GM19372 (cell line): ENCODE results near the gene TIMM13.
A peak's percentile ranks its signal among the peaks of the same experiment; 100 is the strongest.

ENCODE experiments used
- ATAC-seq: cut with Tn5 transposase; IDR thresholded peaks from one replicate; pipeline ENCODE4 v1.9.1; 2021; ENCODE audit warnings: mild to moderate bottlenecking, low read depth, moderate library complexity; ENCODE audit not compliant: unreplicated experiment

TIMM13 gene

DNA sequence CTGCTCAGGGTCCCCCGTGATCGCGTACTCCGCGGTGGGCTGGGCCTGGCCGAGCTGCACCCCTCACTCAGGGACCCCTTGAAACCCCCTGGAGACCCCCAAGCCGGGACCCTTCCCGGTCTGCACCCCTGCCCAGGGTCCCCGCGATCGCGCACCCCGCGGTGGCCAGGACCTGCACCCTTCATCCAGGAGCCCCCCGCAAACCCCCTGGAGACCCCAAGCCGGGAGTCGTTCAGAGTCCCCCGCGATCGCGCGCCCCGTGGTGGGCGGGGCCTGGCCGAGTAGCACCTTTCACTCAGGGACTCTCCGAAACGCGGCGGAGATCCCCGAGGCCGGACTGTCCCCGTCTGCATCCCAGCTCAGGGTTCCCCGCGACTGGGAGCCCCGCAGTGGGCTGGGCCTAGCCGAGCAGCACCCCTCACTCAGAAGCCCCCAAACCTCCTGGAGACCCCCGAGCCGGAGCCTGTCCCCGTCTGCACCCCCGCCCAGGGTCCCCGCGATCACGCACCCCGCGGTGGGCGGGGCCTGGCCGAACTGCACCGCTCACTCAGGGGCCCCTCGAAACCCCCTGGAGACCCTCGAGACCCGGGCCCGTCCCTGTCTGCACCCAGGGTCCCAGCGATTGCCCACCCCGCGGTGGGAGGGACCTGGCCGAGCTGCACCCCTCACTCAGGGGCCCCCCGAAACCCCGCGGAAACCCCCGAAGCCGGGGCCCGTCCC lies 28.6 kb upstream of the TIMM13 start:
- peak; percentile 31 for ATAC-seq

GRCh38 chr19:2454962-2455850 lies 27.8 kb upstream of the TIMM13 start:
- ATAC-seq, result no peak

- no peak for ATAC-seq
Measured at GRCh38 chr19:2454199-2454961, 27.0 kb upstream of the TIMM13 start.

- no peak for ATAC-seq
Measured at GRCh38 chr19:2453431-2454025, 26.1 kb upstream of the TIMM13 start.

- ATAC-seq, result no peak
Measured at GRCh38 chr19:2451741-2452140, 24.4 kb upstream of the TIMM13 start.

- ATAC-seq, result no peak
Measured at GRCh38 chr19:2451138-2451537, 23.8 kb upstream of the TIMM13 start.

DNA sequence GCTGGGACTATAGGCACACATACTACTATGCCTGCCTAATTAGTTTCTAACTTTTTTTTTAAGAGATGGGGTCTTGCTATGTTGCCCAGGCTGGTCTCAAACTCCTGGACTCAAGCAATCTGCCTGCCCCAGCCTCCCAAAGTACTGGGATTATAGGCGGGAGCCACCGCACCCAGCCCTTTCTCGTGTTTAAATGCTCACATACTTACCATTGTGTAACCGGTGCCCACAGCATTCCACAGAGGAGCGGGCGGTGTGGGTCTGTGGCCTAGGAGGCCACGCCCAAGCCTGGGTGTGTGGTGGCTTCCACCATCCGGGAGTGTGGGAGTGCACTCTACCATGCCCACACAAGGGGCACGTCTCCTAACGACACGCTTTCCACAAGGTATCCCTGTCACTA lies 21.6 kb upstream of the TIMM13 start:
- ATAC-seq, result no peak

- no peak for ATAC-seq
Measured at GRCh38 chr19:2446381-2446780, 19.0 kb upstream of the TIMM13 start.

DNA sequence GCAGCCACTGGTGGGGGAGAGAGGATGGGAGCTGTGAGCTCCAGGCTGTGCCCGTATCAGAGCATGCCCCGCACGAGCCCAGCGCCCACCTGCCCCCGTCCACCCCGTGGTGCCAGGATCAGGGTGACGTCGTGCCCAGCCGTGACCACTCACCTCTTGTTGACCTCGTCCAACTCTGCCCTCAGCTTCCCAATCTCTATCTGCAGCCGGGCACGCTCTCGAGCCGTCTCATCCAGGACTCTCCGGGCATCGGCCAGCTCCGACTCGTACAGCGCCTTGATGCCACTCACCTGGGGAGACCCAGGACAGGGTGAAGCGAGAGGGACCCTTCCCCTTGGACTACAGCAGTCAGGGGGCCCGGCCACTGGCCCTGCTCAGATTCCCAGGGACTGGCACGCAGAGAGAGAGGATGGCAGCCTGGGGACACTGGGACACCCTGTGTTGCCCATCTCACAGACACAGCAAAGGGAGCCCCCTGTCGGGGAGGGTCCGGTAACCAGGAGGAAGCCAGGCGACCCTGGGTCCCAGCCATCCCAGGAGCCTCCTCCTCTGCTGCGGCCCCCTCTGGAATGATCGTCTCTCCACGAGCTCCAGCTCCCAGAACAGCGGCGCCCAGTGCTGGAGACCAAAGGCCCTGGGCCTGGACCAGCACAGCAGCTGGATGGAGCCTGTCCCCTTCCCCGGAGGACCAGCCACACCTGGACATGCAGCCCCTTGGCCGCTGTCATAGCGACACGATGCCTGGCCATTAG lies 17.0 kb upstream of the TIMM13 start:
- ATAC-seq, result no peak

DNA sequence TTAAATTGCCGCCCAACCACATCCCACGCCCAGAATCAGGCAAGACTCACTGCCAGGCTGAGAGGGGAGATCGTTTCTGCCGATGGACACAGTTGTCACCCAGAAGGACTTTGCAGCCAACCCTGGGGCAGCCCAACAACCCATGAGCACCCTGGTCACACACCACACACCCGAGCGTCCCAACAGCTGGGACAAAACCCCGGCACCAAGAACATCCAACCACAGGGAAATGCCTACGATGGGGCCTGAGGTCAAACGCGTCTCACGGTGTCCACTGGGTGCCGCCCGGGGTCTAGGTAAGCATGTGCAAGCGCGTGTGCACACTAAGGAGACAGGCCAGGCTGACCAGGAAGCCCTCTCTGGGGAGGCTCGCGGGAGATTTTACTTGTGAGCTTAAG lies 16.4 kb upstream of the TIMM13 start:
- no peak for ATAC-seq

DNA sequence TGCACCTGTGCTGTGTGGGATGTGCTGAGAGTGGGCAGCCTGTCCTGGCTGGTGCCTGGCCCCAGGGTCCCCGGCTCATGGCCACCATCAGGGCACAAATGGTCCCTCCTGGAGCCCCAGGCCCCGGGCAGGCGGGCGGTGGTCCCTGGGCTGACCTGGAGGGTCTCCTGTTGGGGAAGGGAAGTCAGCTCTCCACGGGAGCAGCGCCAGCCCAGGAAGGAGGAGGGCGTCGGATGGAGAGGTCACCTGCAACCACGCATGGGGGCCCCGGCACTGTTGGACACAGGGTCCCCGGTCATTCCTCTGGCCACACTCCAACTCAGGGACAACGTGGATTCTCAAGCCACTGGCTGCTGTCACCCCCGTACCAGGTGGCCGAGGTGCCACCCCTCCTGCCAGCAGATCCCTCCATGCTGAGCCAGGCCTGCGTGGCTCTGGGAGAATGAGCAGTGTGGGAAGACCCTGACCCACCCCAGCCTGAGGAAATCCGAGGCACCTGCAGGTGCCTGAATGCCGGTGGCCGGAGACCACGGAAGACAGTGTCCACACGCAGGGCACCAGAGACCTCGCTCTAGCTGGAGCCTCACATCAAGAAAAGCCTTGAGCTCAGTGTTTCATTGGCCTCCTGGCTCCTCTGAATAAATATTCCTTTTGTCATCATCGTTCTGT lies 15.9 kb upstream of the TIMM13 start:
- no peak for ATAC-seq

GRCh38 chr19:2441096-2441752 lies 13.8 kb upstream of the TIMM13 start:
- no peak for ATAC-seq

GRCh38 chr19:2440515-2440914 lies 13.1 kb upstream of the TIMM13 start:
- ATAC-seq, result no peak

DNA sequence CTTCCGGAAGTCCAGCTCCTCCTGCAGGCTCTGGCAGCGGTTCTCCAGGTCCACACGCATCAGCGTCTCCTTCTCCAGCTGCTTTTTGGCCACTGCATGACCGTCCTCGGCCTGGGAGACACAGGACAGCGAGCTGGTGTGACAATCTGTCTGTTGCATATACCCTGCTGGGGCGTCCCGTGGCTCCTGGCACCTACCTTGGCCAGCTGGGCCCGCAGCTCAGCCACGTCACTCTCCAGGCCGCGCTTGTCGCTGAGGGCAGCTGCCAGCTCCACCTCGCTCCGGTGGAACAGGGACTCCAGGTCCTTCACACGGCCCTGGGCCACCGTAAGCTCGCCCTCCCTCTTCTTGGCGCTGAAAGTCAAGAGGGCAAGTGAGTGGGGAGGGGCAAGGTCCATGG lies 10.8 kb upstream of the TIMM13 start:
- no peak for ATAC-seq

DNA sequence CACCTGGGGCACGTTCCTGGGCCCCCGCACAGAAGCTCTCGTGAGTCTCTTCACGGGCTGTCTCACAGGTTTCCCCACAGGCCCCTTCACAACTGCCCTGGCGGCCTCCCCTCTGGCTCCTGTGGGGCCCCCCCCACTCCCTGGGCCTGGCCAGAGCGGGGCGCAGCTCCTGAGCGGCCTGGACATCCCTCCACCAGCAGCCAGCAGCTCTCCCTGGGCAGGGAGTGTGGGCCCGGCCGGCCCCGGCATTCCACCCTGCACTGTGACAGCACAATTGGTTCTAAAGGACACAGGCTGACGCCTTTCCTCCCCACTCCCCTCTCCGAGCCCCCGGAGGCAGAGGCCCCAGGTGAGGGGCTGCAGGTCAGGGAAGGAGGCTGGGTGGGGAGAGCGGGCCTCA lies 9.5 kb upstream of the TIMM13 start:
- ATAC-seq, result no peak

- ATAC-seq, result no peak
Measured at GRCh38 chr19:2436384-2436783, 9.0 kb upstream of the TIMM13 start.

DNA sequence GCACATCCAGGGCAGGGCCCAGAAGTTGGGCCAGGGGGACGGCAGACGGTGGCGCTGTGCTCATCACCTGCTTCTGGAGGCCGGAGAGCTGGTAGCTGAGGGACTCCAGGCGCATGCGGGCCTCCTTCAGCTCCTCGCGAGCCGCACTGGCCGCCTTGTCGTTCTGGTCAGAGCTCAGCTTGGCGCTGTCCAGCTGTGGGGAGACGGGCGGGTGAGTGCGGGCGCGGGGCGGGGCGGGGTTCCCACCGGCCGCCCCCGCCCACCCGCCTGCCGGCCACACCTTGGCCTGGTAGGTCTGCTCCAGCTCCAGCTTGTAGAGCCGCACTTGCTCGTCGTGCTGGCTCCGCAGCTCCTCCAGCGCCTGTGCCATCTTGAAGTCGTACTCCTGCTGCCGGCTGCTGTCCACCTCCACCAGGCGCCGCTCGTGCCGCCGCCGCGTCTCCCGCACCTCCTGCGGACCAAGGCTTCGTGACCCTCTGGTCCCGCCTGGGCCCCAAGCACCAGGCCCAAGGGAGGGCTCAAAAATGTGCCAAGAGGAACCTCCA lies 7.4 kb upstream of the TIMM13 start:
- ATAC-seq, result no peak

DNA sequence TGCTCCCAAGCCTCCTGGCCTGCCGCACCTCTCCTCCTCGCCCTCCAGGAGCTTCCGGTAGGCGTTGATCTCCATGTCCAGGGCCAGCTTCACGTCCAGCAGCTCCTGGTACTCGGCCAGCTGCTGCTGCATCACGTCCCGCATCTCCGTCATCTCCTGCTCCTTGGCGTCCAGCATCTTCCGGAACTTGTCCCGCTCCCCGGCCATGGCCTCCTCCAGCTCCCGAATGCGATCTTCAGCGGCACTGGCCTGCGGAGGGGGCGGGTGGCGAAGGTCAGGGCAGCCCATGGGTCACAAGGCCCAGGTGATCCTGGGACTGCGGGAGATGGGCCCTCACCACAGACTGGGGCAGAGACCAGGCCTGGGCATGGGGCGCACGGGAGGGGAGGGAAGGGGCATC lies 6.9 kb upstream of the TIMM13 start:
- ATAC-seq, result no peak

DNA sequence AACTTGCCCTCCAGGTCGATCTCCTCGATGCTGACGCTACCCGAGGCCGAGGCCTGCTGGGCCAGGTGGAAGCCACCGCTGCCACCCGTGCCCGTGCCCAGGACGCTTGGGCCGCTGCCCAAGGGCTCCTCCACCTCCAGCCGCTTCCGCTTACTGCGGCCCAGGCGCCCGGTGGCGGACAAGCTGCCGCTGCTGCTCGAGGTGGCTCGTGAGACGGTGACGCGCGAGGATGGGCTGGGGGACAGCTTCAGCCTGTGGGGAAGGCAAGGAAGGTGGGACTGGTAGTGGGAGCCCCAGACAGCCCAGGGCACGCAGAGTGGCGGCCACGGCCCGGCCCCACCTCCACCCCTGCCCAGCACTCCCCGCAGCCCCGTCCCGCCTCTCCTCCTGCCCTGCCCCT lies 6.5 kb upstream of the TIMM13 start:
- ATAC-seq, result no peak
